Gastroesophageal sphincter (tissue), 3 donors: ENCODE results near the gene CTNND2.

Source experiments
- EP300 ChIP-seq: sonication (generic); formaldehyde crosslinking; IDR thresholded peaks from one replicate; pipeline ENCODE4 v1.6.1; 2017; ENCODE audit warnings: antibody characterized with exemption, mild to moderate bottlenecking
- POLR2A ChIP-seq, 2 donors: fragments of 450-650 bp; IDR thresholded peaks; one replicate each; pipeline ENCODE4 v1.6.1; 2017; ENCODE audit warnings: antibody characterized with exemption in 2 of 2, mild to moderate bottlenecking in 2 of 2, moderate library complexity in 1 of 2
- POLR2AphosphoS5 ChIP-seq: sonication (generic); formaldehyde crosslinking; IDR thresholded peaks from one replicate; pipeline ENCODE4 v1.6.1; 2017; ENCODE audit warnings: antibody characterized with exemption
- TF ChIP-seq, protein P1 (sequence below), 4 experiments: fragments of 200-600 bp in 2 of 4; fragments of 450-650 bp in 2 of 4; sonication (generic) in 1 of 4; IDR thresholded peaks; one replicate each; pipeline ENCODE4 v1.5.1; 2017 to 2019; ENCODE audit warnings: antibody characterized with exemption in 4 of 4, mild to moderate bottlenecking in 2 of 4, moderate library complexity in 2 of 4

DNA sequence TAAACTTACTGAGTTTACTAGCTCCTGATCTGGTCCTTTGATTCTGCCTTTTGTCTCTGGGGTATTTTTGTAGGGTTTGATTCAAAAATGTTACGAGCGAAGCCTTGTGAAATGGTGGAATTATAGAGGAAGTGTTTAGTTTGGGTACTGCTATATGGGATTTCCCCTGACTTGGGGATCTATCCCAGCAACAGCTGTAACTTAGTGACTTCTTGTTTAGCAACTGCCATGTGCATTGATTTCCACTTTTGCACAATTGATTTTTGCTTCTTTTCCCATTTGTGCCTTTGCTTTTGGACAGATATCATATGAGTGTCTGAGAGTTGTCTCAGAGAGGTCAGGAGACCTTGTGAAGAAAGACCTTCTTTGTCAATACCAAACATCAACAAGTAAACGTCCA lies 894.7 kb downstream of the CTNND2 start:
- TF ChIP-seq, protein P1, sequence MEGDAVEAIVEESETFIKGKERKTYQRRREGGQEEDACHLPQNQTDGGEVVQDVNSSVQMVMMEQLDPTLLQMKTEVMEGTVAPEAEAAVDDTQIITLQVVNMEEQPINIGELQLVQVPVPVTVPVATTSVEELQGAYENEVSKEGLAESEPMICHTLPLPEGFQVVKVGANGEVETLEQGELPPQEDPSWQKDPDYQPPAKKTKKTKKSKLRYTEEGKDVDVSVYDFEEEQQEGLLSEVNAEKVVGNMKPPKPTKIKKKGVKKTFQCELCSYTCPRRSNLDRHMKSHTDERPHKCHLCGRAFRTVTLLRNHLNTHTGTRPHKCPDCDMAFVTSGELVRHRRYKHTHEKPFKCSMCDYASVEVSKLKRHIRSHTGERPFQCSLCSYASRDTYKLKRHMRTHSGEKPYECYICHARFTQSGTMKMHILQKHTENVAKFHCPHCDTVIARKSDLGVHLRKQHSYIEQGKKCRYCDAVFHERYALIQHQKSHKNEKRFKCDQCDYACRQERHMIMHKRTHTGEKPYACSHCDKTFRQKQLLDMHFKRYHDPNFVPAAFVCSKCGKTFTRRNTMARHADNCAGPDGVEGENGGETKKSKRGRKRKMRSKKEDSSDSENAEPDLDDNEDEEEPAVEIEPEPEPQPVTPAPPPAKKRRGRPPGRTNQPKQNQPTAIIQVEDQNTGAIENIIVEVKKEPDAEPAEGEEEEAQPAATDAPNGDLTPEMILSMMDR (IDR thresholded peaks at IDR 0.05) = no peak
- TF ChIP-seq POLR2AphosphoS5 (no peak), POLR2A (IDR thresholded peaks at IDR 0.05) (no peak), EP300 (no peak)
